ENCODE measurements around the gene ACAD9. TPM values are rescaled to one million over a fixed set of nuclear protein-coding genes. Genes with fewer than 3 reads are reported as not detected.

Gene ACAD9
- total and polyA plus RNA-seq, 2 of the 13 experiments (the other 11 are each of a cell fraction or from before 2014, with no cell fraction given) = 15.3 to 38.2 TPM

- TF ChIP-seq ZBTB10 (CRISPR knock-in tag; IDR thresholded peaks at IDR 0.05; ENCODE audit: borderline replicate concordance) (peak; percentile 63), ZNF780A (CRISPR knock-in tag; IDR thresholded peaks at IDR 0.05) (no peak), PRDM15 (CRISPR knock-in tag; IDR thresholded peaks at IDR 0.05) (no peak), ZNF768 (CRISPR knock-in tag; IDR thresholded peaks at IDR 0.05) (peak; percentile 64; the same call in 1 of the 2 replicates), ZNF343 (CRISPR knock-in tag; IDR thresholded peaks at IDR 0.05) (peak; percentile 77), CC2D1A (CRISPR knock-in tag; IDR thresholded peaks at IDR 0.05) (no peak), MTF2 (CRISPR knock-in tag; IDR thresholded peaks at IDR 0.05; ENCODE audit: borderline replicate concordance) (no peak), SRF (IDR thresholded peaks at IDR 0.05; ENCODE audit: low read depth, low read length) (no peak), PBX2 (CRISPR knock-in tag; IDR thresholded peaks at IDR 0.05) (no peak), ATF1 (CRISPR knock-in tag; IDR thresholded peaks at IDR 0.05) (peak; percentile 100), CHD2 (IDR thresholded peaks at IDR 0.05; ENCODE audit: low read depth, low read length) (no peak), MLX (CRISPR knock-in tag; IDR thresholded peaks at IDR 0.05) (peak; percentile 88), CHCHD3 (CRISPR knock-in tag; IDR thresholded peaks at IDR 0.05) (peak; percentile 90), ETV6 (CRISPR knock-in tag; conservative IDR thresholded peaks at IDR 0.05) (peak; percentile 70; the same call in 1 of the 2 replicates), ELK4 (CRISPR knock-in tag; IDR thresholded peaks at IDR 0.05; ENCODE audit: borderline replicate concordance) (no peak), RFX3 (CRISPR knock-in tag; IDR thresholded peaks at IDR 0.05) (no peak)
Measured at GRCh38 chr3:128879125-128879969, at the start of gene ACAD9 (continued).

Measured in HepG2 (cell line).